A673 (cell line): Measurements from ENCODE around the gene HOXB3. TPM values are rescaled to one million over a fixed set of nuclear protein-coding genes. Genes with fewer than 3 reads are reported as not detected.

Source experiments
- BruUV-seq: library from RNA; stranded (reverse); fragments of 400-500 nt; replicated peaks from 2 replicates; lab custom pipeline; 2021; lab: Mats Ljungman, UMichigan
- CTCF ChIA-PET: fragments of 300-600 bp; sonication (Branson Sonifier 250); formaldehyde crosslinking; loops from one replicate; lab custom pipeline; 2022; ENCODE audit warnings: antibody characterized with exemption; lab: Charles Lee
- POLR2A ChIA-PET: fragments of 300-600 bp; sonication (Branson Sonifier 250); formaldehyde crosslinking; loops from one replicate; lab custom pipeline; 2022; ENCODE audit warnings: antibody characterized with exemption; ENCODE audit not compliant: low non-redundant PET; lab: Charles Lee
- DNase-seq: peaks from one replicate; pipeline ENCODE4 v3.0.0-alpha.2; 2015; ENCODE audit warnings: low spot score
- H3K27ac ChIP-seq: fragments of 200-600 bp; sonication (generic); 2 replicates; pipeline ENCODE4 v1.5.1; 2016; ENCODE audit warnings: mixed run types, low read depth, mild to moderate bottlenecking, mixed read lengths, antibody characterized with exemption, low read length; ENCODE audit not compliant: poor library complexity, severe bottlenecking
- H3K27me3 ChIP-seq: fragments of 200-600 bp; sonication (generic); replicated peaks from 2 replicates; pipeline ENCODE4 v1.6.1; 2017; ENCODE audit warnings: mixed run types, low read depth, mild to moderate bottlenecking, mixed read lengths, antibody characterized with exemption, low read length; ENCODE audit not compliant: insufficient read depth, poor library complexity
- H3K36me3 ChIP-seq: fragments of 200-600 bp; sonication (generic); 2 replicates; pipeline ENCODE4 v1.6.1; 2016; ENCODE audit warnings: mixed run types, mild to moderate bottlenecking, mixed read lengths, antibody characterized with exemption, low read length; ENCODE audit not compliant: insufficient read depth, poor library complexity, severe bottlenecking
- H3K4me1 ChIP-seq: fragments of 200-600 bp; sonication (generic); 2 replicates; pipeline ENCODE4 v1.6.1; 2017; ENCODE audit warnings: mixed run types, mild to moderate bottlenecking, mixed read lengths, antibody characterized with exemption, low read length; ENCODE audit not compliant: insufficient read depth, poor library complexity, severe bottlenecking
- H3K4me3 ChIP-seq: fragments of 200-600 bp; sonication (generic); 2 replicates; pipeline ENCODE4 v1.5.1; 2016; ENCODE audit warnings: low read depth, mixed run types, mild to moderate bottlenecking, mixed read lengths, low read length; ENCODE audit not compliant: poor library complexity, severe bottlenecking
- H3K9me3 ChIP-seq: fragments of 200-600 bp; sonication (generic); 2 replicates; pipeline ENCODE4 v1.6.1; 2016; ENCODE audit warnings: mixed run types, low read depth, mild to moderate bottlenecking, mixed read lengths, antibody characterized with exemption, low read length; ENCODE audit not compliant: poor library complexity, severe bottlenecking
- EZH2 ChIP-seq: fragments of 200-600 bp; sonication (generic); IDR thresholded peaks from 2 replicates; pipeline ENCODE4 v1.6.1; 2017; ENCODE audit warnings: borderline replicate concordance, low read depth, mild to moderate bottlenecking, mixed read lengths, antibody characterized with exemption, low read length; ENCODE audit not compliant: poor library complexity, severe bottlenecking
- intact Hi-C: fragments of 100-400 bp; cut with micrococcal nuclease; formaldehyde crosslinking; loops from one replicate; pipeline ENCODE4 v1.10.0; 2022; ENCODE audit not compliant: unreplicated experiment
- total RNA-seq: library from RNA; stranded (reverse); gene quantifications from 2 replicates; pipeline ENCODE4 v1.2.3, GENCODE V29; 2021
- TF ChIP-seq, protein P1 (sequence below): fragments of 300-800, 200-600 bp; sonication (generic); conservative IDR thresholded peaks from 2 replicates; pipeline ENCODE4 v1.5.1; 2017; ENCODE audit warnings: low read depth, mild to moderate bottlenecking, antibody characterized with exemption, low read length, moderate library complexity, mixed read lengths

Gene HOXB3
- total RNA-seq, 1 experiment from 2014 or later: 40.7 TPM

DNA sequence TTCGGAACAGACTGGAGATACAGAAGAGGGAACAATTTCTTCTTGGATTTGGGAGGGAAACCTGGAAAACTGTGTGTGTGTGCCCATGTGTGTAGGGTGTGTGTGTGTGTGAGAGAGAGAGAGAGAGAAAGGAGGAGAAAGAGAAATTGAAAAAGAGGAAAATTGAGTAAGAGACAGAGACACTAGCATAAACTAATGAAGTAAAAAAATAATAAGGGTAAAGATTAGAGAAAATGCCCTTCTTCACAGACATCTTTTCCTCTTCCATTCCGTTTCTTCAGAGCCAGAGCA, 31.3 kb downstream of the HOXB3 start:
- CTCF ChIA-PET: no interaction called here
- H3K27ac ChIP-seq: no peak overlapping the region
- no peaks in the 10 kb centered on the region for H3K9me3 ChIP-seq
- TF ChIP-seq, protein P1, sequence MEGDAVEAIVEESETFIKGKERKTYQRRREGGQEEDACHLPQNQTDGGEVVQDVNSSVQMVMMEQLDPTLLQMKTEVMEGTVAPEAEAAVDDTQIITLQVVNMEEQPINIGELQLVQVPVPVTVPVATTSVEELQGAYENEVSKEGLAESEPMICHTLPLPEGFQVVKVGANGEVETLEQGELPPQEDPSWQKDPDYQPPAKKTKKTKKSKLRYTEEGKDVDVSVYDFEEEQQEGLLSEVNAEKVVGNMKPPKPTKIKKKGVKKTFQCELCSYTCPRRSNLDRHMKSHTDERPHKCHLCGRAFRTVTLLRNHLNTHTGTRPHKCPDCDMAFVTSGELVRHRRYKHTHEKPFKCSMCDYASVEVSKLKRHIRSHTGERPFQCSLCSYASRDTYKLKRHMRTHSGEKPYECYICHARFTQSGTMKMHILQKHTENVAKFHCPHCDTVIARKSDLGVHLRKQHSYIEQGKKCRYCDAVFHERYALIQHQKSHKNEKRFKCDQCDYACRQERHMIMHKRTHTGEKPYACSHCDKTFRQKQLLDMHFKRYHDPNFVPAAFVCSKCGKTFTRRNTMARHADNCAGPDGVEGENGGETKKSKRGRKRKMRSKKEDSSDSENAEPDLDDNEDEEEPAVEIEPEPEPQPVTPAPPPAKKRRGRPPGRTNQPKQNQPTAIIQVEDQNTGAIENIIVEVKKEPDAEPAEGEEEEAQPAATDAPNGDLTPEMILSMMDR: no peak
- no peak for TF ChIP-seq EZH2
- POLR2A ChIA-PET: no interaction called here
- no TSS peak for BruUV-seq
- H3K4me1 ChIP-seq: peaks cover 65% of the 10 kb centered on the region
- no peak for DNase-seq
- H3K36me3 ChIP-seq: no peaks in the 10 kb centered on the region
- intact Hi-C loops: no loop called here
- H3K4me3 ChIP-seq: no peak overlapping the region
- H3K27me3 ChIP-seq: no peaks in the 10 kb centered on the region

DNA sequence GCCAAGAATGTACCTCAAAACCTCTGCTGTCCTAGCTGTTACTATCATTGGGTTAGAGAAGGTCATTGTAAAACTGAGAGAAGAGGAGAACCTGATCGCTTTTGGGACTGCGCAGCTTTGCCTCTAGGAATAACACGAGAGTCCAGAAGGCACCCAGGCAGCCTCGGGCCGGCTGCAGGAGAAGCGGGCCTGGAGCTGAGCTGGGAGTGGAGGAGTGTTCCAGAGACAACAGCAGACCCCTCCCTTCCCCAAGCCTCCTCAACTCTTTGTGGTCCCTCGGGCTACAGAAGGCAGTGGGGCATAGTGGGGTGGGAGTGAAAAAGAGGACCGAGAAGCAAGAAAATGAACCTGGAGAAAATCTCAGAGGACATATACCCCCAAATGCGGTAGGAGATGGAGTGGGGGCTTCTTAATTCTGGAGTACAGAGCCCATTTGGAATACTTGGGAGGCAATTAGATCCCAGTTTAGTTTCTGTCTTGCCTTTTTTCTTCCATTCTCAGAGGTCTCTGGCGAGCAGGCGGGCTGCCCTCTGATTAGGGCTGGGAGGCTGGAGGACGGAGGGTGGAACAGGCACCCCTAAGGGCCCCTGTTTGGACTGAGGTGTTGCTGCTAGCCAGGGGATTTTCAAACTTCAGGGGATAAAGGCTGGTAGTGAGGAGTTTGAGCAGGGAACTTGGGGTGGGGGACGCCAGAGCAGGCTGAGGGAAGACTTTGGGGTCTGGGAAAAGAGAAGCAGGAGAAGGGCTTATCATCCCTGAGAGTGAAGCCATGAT, 31.8 kb downstream of the HOXB3 start:
- no peak overlapping the region for H3K27ac ChIP-seq
- CTCF ChIA-PET: no interaction called here

DNA sequence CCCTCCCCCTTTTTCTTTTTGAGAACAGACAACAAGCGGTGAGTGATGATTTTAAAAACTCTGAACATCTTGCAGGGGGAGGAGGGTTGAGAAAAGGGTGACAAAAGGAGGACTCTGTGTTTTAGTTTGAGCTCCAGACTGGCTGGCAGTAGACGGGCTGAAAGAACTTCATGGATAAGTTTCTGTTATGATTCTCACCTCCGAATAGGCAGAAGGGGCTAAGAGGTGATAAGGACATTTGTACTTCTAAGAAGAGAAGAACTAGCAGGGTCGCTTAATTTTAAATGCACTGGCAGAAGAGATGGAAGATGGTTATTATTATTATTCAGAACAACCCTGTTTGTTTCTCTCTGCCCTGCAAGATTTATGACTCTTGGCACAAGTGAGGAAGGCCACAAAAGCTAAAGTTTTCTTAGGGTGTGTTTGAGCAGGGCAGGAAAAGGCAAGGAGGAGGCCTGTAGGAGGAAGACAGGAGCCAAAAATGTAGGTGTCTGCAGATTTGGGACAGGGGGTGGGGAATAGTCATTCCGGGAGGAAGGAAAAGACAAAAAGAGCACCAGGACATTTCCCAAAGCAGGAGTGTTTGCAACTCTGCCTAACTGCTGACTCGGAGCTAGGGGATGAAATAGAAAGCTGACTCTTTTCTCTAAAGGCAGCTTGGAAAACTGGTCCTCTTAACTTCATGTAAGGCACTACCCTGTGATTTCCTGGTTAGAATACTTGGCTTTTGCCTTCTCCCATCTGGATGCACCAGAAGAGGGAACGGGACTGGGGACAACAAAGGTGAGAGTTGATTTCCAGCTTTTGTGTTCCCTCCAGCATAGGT, 33.3 kb downstream of the HOXB3 start:
- H3K27me3 ChIP-seq: no peaks in the 10 kb centered on the region
- H3K27ac ChIP-seq: peak overlapping the region; percentile 37

More for the DNA sequence above, 31.8 kb downstream of the HOXB3 start:
- Histone ChIP-seq H3K4me3 (no peak overlapping the region), H3K36me3 (no peaks in the 10 kb centered on the region), H3K4me1 (peaks cover 64% of the 10 kb centered on the region), H3K9me3 (no peaks in the 10 kb centered on the region), H3K27me3 (no peaks in the 10 kb centered on the region)
- intact Hi-C loops: no loop called here
- DNase-seq: no peak
- POLR2A ChIA-PET: interaction anchor here (0.6 kb wide), 1 partner anchor 13 kb away, joined by 3 read pairs; no protein-coding TSS in a partner anchor
- no TSS peak for BruUV-seq
- TF ChIP-seq, protein P1: no peak
- no peak for TF ChIP-seq EZH2

More for the DNA sequence above, 33.3 kb downstream of the HOXB3 start:
- Histone ChIP-seq H3K4me3 (no peak overlapping the region), H3K9me3 (no peaks in the 10 kb centered on the region), H3K36me3 (peaks cover 7% of the 10 kb centered on the region), H3K4me1 (peaks cover 50% of the 10 kb centered on the region)
- intact Hi-C loops: no loop called here
- POLR2A ChIA-PET: interaction anchor here (0.5 kb wide), 1 partner anchor 14 kb away, joined by 4 read pairs; no protein-coding TSS in a partner anchor
- TF ChIP-seq EZH2: no peak
- TF ChIP-seq, protein P1: no peak
- CTCF ChIA-PET: interaction anchor here (0.6 kb wide), 1 partner anchor 185 kb away, joined by 3 read pairs; no protein-coding TSS in a partner anchor
- DNase-seq: peak; percentile 53
- BruUV-seq: no TSS peak
